Gastrocnemius medialis (tissue), 4 donors: Measurements from ENCODE around the gene SEMA4A. TPM values are rescaled to one million over a fixed set of nuclear protein-coding genes. Genes with fewer than 3 reads are reported as not detected.
"Not testable (repeated sequence)": the region's sequence is repeated elsewhere in the genome, so short reads cannot be mapped to it uniquely, and the experiment has no call there.

Experiments
- ATAC-seq, 2 donors: fragments of 150-250 bp; one replicate each; pipeline ENCODE4 v1.9.1; 2016
- DNase-seq, 2 donors: peaks; one replicate each; pipeline ENCODE4 v3.0.0-alpha.2; 2019
- H3K27ac ChIP-seq, 4 donors: fragments of 200-600 bp; sonication (generic); 1 replicate in 1 of 4; 2 replicates in 3 of 4; pipeline ENCODE4 v1.5.1; 2016 to 2018; ENCODE audit warnings: mild to moderate bottlenecking in 2 of 4, moderate library complexity in 1 of 4
- H3K27me3 ChIP-seq, 3 donors: fragments of 200-600 bp; sonication (generic) in 2 of 3; 1 replicate in 1 of 3; 2 replicates in 2 of 3; pipeline versions ENCODE4 v1.5.1 to v1.6.0; 2016 to 2019; ENCODE audit warnings: mild to moderate bottlenecking in 1 of 3, moderate library complexity in 1 of 3
- H3K36me3 ChIP-seq, 2 donors: fragments of 200-600 bp; sonication (generic) in 1 of 2; one replicate each; pipeline ENCODE4 v1.5.1; 2017 to 2018
- H3K4me1 ChIP-seq, 2 donors: fragments of 200-600 bp; sonication (generic) in 1 of 2; one replicate each; pipeline ENCODE4 v1.5.1; 2016 to 2017; ENCODE audit warnings: mild to moderate bottlenecking in 2 of 2
- H3K4me3 ChIP-seq, 4 donors: fragments of 200-600 bp; sonication (generic) in 3 of 4; 1 replicate in 1 of 4; 2 replicates in 3 of 4; pipeline ENCODE4 v1.5.1; 2016 to 2019; ENCODE audit warnings: mild to moderate bottlenecking in 2 of 4
- H3K9me3 ChIP-seq, 3 donors: fragments of 200-600 bp; sonication (generic) in 2 of 3; 1 replicate in 1 of 3; 2 replicates in 2 of 3; pipeline ENCODE4 v1.5.1; 2016 to 2019
- POLR2A ChIP-seq, 2 donors: fragments of 450-650 bp; IDR thresholded peaks; one replicate each; pipeline ENCODE4 v1.6.1; 2017; ENCODE audit warnings: antibody characterized with exemption in 2 of 2, mild to moderate bottlenecking in 2 of 2, moderate library complexity in 2 of 2
- in situ Hi-C, 4 donors: fragments of 200-750 bp; cut with MboI; loops; one replicate each; pipeline versions ENCODE4 v1.15.0 to v1.8.0; 2017; ENCODE audit warnings: low sequenced_read_pairs in 4 of 4
- intact Hi-C: fragments of 100-400 bp; cut with DNase I; formaldehyde crosslinking; loops from one replicate; pipeline ENCODE4 v1.15.1; 2023; ENCODE audit warnings: low total_unique reads
- total RNA-seq, 4 donors: library from RNA; depleted of rRNA; stranded (reverse); fragments of >200 nt; gene quantifications; one replicate each; pipeline versions ENCODE4 v1.1.0 to v1.2.3, GENCODE V29; 2016
- TF ChIP-seq, protein P1 (sequence below), 5 experiments: fragments of 450-650 bp in 3 of 5; fragments of 200-600 bp in 2 of 5; sonication (generic) in 2 of 5; IDR thresholded peaks in 4 of 5; conservative IDR thresholded peaks in 1 of 5; 1 replicate in 4 of 5; 2 replicates in 1 of 5; pipeline ENCODE4 v1.5.1; 2016 to 2019; ENCODE audit warnings: antibody characterized with exemption in 5 of 5, mild to moderate bottlenecking in 3 of 5, moderate library complexity in 3 of 5

SEMA4A gene
- total RNA-seq, 4 donors from 2014 or later: 0.29 to 2.4 (median 1.2) TPM

DNA sequence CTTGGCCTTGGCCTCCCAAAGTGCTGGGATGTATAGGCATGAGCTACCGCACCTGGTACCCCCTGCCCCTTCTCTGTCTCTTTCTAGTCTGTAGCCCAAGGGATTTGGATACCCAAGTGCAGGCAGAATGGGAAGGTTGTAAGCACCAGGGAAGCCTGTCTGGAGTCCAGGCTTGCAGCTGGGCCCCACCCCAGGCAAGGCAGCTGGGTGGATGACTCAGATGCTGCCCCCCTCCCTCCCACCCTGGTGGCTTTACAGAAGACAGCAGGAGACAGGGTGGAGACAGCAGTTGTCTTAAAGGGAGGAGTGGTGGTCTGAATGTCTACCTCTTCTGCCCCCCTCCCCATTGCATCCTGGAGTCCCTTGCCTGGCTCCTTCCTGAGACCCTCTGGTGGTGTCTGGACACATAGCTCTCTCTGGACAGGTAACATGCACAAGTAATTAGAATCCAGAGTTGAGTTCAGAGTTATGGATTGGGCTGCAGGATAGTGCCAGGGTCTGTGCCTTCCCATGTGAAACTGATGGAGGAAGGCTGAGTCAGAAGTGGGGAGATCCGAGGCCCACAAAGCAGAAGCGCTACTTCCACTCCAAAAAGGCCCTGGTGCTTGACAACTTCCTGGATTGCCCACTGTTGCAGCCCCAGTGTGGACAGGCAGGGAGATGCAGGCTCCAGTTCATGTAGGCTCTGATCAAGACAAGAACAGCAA, 33.7 kb upstream of the SEMA4A start:
- ATAC-seq: peak in 1 of 2 donors; percentile 15
- Histone ChIP-seq H3K27me3 (no peaks in the 10 kb centered on the region), H3K36me3 (no peaks in the 10 kb centered on the region), H3K27ac (peak overlapping the region; percentile 98 to 99 (median 98)), H3K4me1 (peaks cover 82 to 83% of the 10 kb centered on the region in 2 donors), H3K4me3 (peak overlapping the region; percentile 94 to 100 (median 96)), H3K9me3 (no peaks in the 10 kb centered on the region)
- intact Hi-C loops: loop anchor here (5.0 to 10.0 kb wide), 4 partner anchors 388 to 1115 kb away; partner anchors contain the start of genes MRPL24 and ZBTB7B
- in situ Hi-C loops: loop anchor here in 1 of 4 donors (25.0 kb wide), 1 partner anchor 368 kb away; no protein-coding TSS in a partner anchor
- peak; percentile 66 to 88 for DNase-seq
- peak; percentile 34 to 40 for TF ChIP-seq POLR2A (IDR thresholded peaks at IDR 0.05)
- TF ChIP-seq, protein P1, sequence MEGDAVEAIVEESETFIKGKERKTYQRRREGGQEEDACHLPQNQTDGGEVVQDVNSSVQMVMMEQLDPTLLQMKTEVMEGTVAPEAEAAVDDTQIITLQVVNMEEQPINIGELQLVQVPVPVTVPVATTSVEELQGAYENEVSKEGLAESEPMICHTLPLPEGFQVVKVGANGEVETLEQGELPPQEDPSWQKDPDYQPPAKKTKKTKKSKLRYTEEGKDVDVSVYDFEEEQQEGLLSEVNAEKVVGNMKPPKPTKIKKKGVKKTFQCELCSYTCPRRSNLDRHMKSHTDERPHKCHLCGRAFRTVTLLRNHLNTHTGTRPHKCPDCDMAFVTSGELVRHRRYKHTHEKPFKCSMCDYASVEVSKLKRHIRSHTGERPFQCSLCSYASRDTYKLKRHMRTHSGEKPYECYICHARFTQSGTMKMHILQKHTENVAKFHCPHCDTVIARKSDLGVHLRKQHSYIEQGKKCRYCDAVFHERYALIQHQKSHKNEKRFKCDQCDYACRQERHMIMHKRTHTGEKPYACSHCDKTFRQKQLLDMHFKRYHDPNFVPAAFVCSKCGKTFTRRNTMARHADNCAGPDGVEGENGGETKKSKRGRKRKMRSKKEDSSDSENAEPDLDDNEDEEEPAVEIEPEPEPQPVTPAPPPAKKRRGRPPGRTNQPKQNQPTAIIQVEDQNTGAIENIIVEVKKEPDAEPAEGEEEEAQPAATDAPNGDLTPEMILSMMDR (IDR thresholded peaks at IDR 0.05 in 4 of 5, conservative IDR thresholded peaks at IDR 0.05 in 1 of 5): no peak

- Histone ChIP-seq H3K9me3 (no peaks in the 10 kb centered on the region), H3K4me3 (peak overlapping the region in 3 of 4 donors; percentile 1 to 97 (median 96)), H3K4me1 (peaks cover 89% of the 10 kb centered on the region in 2 donors), H3K27me3 (no peaks in the 10 kb centered on the region), H3K36me3 (no peaks in the 10 kb centered on the region), H3K27ac (peak overlapping the region; percentile 98 to 99 (median 98))
- DNase-seq: no peak
- no peak for ATAC-seq
- intact Hi-C loops (loop anchor here (5.0 to 10.0 kb wide), 4 partner anchors 387 to 1116 kb away; partner anchors contain the start of genes MRPL24 and ZBTB7B), in situ Hi-C loops (loop anchor here in 1 of 4 donors (25.0 kb wide), 1 partner anchor 367 kb away; no protein-coding TSS in a partner anchor)
- no peak for TF ChIP-seq POLR2A (IDR thresholded peaks at IDR 0.05)
- TF ChIP-seq, protein P1 (IDR thresholded peaks at IDR 0.05 in 4 of 5, conservative IDR thresholded peaks at IDR 0.05 in 1 of 5): no peak
Observed at GRCh38 chr1:156120318-156120717, 33.1 kb upstream of the SEMA4A start.

DNA sequence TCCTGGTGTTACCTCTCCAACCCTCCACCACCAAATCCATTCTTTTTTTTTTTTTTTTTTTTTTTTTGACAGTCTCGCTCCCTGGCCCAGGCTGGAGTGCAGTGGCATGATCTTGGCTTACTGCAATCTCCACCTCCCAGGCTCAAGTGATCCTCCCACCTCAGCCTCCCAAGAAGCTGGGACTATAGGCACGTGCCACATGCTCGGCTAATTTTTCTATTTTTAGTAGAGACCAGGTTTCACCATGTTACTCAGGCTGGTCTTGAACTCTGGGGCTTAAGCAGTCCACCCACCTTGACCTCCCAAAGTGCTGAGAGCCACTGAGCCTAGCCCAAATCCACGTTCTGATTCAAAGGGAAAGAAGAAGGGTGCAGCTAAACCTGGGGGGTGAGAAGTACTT, 32.4 kb upstream of the SEMA4A start:
- TF ChIP-seq POLR2A (IDR thresholded peaks at IDR 0.05): peak; percentile 20 to 54
- not testable (repeated sequence) for H3K36me3 ChIP-seq, H3K9me3 ChIP-seq, ATAC-seq, H3K27me3 ChIP-seq, DNase-seq
- peak overlapping the region; percentile 98 to 99 (median 98) for H3K27ac ChIP-seq
- in situ Hi-C loops: loop anchor here in 1 of 4 donors (25.0 kb wide), 1 partner anchor 366 kb away; no protein-coding TSS in a partner anchor
- H3K4me1 ChIP-seq: peaks cover 96% of the 10 kb centered on the region in 2 donors
- intact Hi-C loops: loop anchor here (5.0 to 10.0 kb wide), 4 partner anchors 386 to 1116 kb away; partner anchors contain the start of genes MRPL24 and ZBTB7B
- peak overlapping the region; percentile 47 to 97 (median 78) for H3K4me3 ChIP-seq

- DNase-seq: no peak
- H3K4me3 ChIP-seq: peak overlapping the region; percentile 47 to 59 (median 48)
- no peaks in the 10 kb centered on the region for H3K36me3 ChIP-seq
- in situ Hi-C loops (loop anchor here in 1 of 4 donors (25.0 kb wide), 1 partner anchor 366 kb away; no protein-coding TSS in a partner anchor), intact Hi-C loops (loop anchor here (5.0 to 10.0 kb wide), 4 partner anchors 386 to 1117 kb away; partner anchors contain the start of genes MRPL24 and ZBTB7B)
- H3K27ac ChIP-seq: peak overlapping the region; percentile 98 to 99 (median 98)
- H3K4me1 ChIP-seq: peaks cover 98 to 99% of the 10 kb centered on the region in 2 donors
- no peaks in the 10 kb centered on the region for H3K9me3 ChIP-seq
- no peak for TF ChIP-seq POLR2A (IDR thresholded peaks at IDR 0.05)
- TF ChIP-seq, protein P1 (IDR thresholded peaks at IDR 0.05 in 4 of 5, conservative IDR thresholded peaks at IDR 0.05 in 1 of 5): no peak
- no peak for ATAC-seq
- no peaks in the 10 kb centered on the region for H3K27me3 ChIP-seq
Observed at GRCh38 chr1:156121457-156121856, 31.9 kb upstream of the SEMA4A start.

DNA sequence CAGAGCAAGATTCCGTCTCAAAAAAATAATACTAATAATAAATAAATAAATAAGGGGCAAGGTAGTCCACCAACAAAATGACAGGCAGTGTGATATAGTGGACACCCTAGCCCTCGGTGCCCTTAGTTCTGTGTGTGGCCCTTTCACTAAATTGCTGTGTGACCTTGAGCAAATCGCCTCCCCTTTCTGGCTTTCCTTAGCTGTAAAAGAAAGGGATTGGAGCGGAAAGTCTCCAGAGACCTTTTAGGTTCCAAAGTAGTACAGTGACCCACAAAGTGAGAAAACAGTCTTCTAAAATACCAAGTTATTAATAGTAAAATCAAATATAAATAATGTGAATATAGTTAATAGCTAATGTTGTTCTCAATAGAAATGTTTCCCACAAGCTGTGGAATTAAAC, 31.3 kb upstream of the SEMA4A start:
- TF ChIP-seq POLR2A (IDR thresholded peaks at IDR 0.05): no peak
- TF ChIP-seq, protein P1 (IDR thresholded peaks at IDR 0.05 in 4 of 5, conservative IDR thresholded peaks at IDR 0.05 in 1 of 5): no peak
- Histone ChIP-seq H3K4me1 (peaks cover 98 to 99% of the 10 kb centered on the region in 2 donors), H3K27ac (peak overlapping the region; percentile 98 to 99 (median 98)), H3K36me3 (no peaks in the 10 kb centered on the region), H3K9me3 (no peaks in the 10 kb centered on the region), H3K27me3 (no peaks in the 10 kb centered on the region), H3K4me3 (peak overlapping the region; percentile 47 to 59 (median 48))
- DNase-seq (no peak), ATAC-seq (no peak)
- intact Hi-C loops: loop anchor here (2.0 to 10.0 kb wide), 5 partner anchors 15 to 1117 kb away; partner anchors contain the start of genes MRPL24 and ZBTB7B
- in situ Hi-C loops: loop anchor here in 1 of 4 donors (25.0 kb wide), 1 partner anchor 365 kb away; no protein-coding TSS in a partner anchor
